ENCODE results near the gene TAPT1.
"Not testable (repeated sequence)": the region's sequence is repeated elsewhere in the genome, so short reads cannot be mapped to it uniquely, and the experiment has no call there.

Gene TAPT1

GRCh38 chr4:16212138-16212782 is 14.0 kb downstream of the TAPT1 start:
- DNase-seq (ENCODE audit: low spot score): no peak

GRCh38 chr4:16207409-16207808 is 18.9 kb downstream of the TAPT1 start:
- no peak for DNase-seq (ENCODE audit: low spot score)

- DNase-seq (ENCODE audit: low spot score): no peak
Measured at GRCh38 chr4:16206848-16207247, 19.4 kb downstream of the TAPT1 start.

- DNase-seq (ENCODE audit: low spot score): no peak
Measured at GRCh38 chr4:16206301-16206700, 20.0 kb downstream of the TAPT1 start.

- DNase-seq (ENCODE audit: low spot score): peak; percentile 49
Measured at GRCh38 chr4:16205298-16206164, 20.7 kb downstream of the TAPT1 start.

- DNase-seq (ENCODE audit: low spot score): no peak
Measured at GRCh38 chr4:16204505-16204904, 21.8 kb downstream of the TAPT1 start.

GRCh38 chr4:16203083-16203482 is 23.2 kb downstream of the TAPT1 start:
- no peak for DNase-seq (ENCODE audit: low spot score)

- DNase-seq (ENCODE audit: low spot score): no peak
Measured at GRCh38 chr4:16202598-16202997, 23.7 kb downstream of the TAPT1 start.

GRCh38 chr4:16199093-16199492 is 27.2 kb downstream of the TAPT1 start:
- DNase-seq (ENCODE audit: low spot score): peak; percentile 34

GRCh38 chr4:16197876-16198665 is 28.2 kb downstream of the TAPT1 start:
- DNase-seq (ENCODE audit: low spot score): no peak

- peak; percentile 75 for DNase-seq (ENCODE audit: low spot score)
Measured at GRCh38 chr4:16196482-16197393, 29.5 kb downstream of the TAPT1 start.

DNA sequence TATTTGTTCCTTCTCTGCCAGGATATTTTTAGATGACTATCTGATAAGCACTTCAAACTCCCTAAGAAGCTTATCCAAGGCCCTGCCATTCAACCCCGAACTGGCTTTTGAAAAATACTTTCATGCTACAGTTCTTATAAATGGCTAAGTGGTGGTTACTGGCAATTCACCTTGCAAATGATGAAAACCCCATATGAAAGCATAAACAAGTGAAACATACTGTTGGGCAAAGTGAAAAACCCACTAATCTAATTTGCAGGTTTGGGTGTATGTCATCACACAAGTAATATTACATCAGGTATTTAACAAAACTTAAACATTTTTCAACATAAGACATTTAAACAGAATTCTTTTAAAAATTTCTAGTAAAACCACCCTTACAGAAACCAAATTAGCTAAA is 31.1 kb downstream of the TAPT1 start:
- no peak for DNase-seq (ENCODE audit: low spot score)

DNA sequence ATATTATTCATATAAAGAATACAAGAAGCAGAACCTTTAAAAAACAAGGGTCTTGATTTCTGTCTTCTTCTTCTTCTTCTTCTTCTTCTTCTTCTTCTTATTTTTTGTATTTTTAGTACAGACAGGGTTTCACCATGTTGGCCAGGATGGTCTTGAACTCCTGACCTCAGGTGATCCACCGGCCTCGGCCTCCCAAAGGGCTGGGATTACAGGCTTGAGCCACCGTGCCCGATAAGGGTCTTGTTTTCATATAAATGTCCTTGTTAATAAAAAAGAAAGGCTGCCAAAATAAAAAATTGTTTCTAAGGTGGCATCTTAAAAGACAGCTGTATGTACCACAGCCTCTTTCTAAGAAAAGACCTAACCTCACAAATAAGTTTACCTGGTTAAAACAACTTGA is 31.5 kb downstream of the TAPT1 start:
- not testable (repeated sequence) for DNase-seq (ENCODE audit: low spot score)

GRCh38 chr4:16194214-16194613 is 32.1 kb downstream of the TAPT1 start:
- no peak for DNase-seq (ENCODE audit: low spot score)

- DNase-seq (ENCODE audit: low spot score): no peak
Measured at GRCh38 chr4:16192631-16193518, 33.4 kb downstream of the TAPT1 start.

- no peak for DNase-seq (ENCODE audit: low spot score)
Measured at GRCh38 chr4:16192057-16192456, 34.2 kb downstream of the TAPT1 start.

DNA sequence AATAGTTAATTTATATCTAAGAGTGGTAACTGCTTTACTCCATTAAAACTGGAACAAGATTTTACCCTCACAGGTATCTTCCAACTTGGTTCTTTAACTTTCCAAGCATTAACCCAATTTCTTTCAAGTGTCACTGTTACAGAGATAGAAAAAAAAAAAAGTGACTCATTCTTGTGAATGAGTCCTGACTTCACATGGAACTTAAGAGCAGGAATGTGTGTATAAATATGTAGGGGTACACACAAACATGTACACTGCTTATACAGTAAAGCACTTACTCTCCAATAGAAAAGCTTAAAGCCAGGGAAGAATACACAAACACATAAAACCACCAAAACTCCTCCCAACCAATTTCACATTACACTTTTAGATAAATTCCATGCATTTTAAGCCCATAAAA is 38.8 kb downstream of the TAPT1 start:
- DNase-seq (ENCODE audit: low spot score): no peak

GRCh38 chr4:16186986-16187385 is 39.3 kb downstream of the TAPT1 start:
- no peak for DNase-seq (ENCODE audit: low spot score)

GRCh38 chr4:16183604-16184003 is 42.7 kb downstream of the TAPT1 start:
- no peak for DNase-seq (ENCODE audit: low spot score)

DNA sequence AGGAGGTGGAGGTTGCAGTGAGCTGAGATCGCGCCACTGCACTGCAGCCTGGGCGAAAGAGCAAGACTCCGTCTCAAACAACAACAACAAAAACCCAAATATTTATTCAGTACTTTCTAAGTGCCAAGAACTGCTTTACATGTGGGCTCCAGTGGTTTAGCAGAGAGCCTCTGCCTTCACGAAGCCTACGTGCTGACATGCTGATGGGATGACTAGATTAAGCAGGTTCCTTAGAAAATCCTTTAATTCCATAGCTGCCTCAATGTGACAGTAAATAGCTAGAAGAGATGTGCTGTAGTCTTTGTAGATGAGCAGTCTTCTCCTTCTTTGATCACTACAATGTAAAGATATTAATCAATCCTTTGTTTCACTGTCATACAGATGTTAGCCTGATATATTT is 49.6 kb downstream of the TAPT1 start:
- no peak for DNase-seq (ENCODE audit: low spot score)

GRCh38 chr4:16171831-16172230 is 54.4 kb downstream of the TAPT1 start:
- no peak for DNase-seq (ENCODE audit: low spot score)

All from LoVo (cell line).